ENCODE data around the gene ERMN. TPM values are rescaled to one million over a fixed set of nuclear protein-coding genes. Genes with fewer than 3 reads are reported as not detected.

Gene ERMN
- total RNA-seq, 2 donors from 2014 or later = 0.55 to 0.68 TPM

DNA sequence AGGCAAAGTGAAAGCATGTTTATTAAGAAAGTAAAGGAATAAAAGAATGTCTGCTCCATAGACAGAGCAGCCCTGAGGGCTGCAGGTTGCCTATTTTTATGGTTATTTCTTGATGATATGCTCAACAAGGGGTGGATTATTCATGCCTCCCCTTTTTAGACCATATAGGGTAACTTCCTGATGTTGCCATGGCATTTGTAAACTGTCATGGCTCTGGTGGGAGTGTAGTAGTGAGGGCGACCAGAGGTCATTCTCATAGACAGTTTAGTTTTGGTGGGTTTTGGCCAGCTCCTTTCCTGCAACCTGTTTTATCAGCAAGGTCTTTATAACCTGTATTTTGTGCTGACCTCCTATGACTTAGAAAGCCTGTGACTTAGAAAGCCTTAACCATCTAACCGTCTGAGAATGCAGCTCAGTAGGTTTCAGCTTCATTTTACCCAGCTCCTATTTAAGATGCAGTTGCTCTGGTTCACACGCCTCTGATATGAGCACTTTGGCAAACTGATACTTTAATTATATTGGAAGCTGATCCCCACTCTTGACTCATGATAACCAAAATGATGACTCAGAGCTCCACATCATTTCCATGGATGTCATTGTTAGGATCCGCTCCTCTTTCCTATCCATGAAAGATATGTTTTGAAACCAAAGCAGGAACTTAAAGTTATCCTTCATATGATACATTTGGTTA, 14.5 kb upstream of the ERMN start:
- H3K27ac Mint-ChIP-seq = no peak overlapping the region
- H3K4me1 Mint-ChIP-seq = no peaks in the 10 kb centered on the region
- no peaks in the 10 kb centered on the region for H3K27me3 Mint-ChIP-seq (ENCODE audit: insufficient read depth)
- Histone ChIP-seq H3K9me3 (ENCODE audit: control insufficient read depth, low read length) (peaks cover 41% of the 10 kb centered on the region), H3K27ac (ENCODE audit: low read depth, low read length) (no peak overlapping the region), H3K4me3 (ENCODE audit: low read length) (no peak overlapping the region), H3K9ac (ENCODE audit: extremely low read depth, low read length, poor library complexity, severe bottlenecking) (no peak overlapping the region), H3K4me1 (ENCODE audit: control insufficient read depth, insufficient read depth, low read length) (no peaks in the 10 kb centered on the region), H3K36me3 (ENCODE audit: control insufficient read depth, insufficient read depth, low read length) (no peaks in the 10 kb centered on the region), H3K27me3 (ENCODE audit: control insufficient read depth, insufficient read depth, low read length, poor library complexity, severe bottlenecking) (no peaks in the 10 kb centered on the region)
- peaks cover 43% of the 10 kb centered on the region for H3K9me3 Mint-ChIP-seq
- no peak for DNase-seq
- WGBS, 2 experiments (ENCODE audit: insufficient coverage in 1 of 2, insufficient read length in 1 of 2) = 87 to 96% methylated on average over 2 to 4 of the region's 4 CpGs
- peaks cover 24% of the 10 kb centered on the region for H3K36me3 Mint-ChIP-seq (ENCODE audit: low read depth)
- H3K4me3 Mint-ChIP-seq = no peak overlapping the region
- TF ChIP-seq, protein P1, sequence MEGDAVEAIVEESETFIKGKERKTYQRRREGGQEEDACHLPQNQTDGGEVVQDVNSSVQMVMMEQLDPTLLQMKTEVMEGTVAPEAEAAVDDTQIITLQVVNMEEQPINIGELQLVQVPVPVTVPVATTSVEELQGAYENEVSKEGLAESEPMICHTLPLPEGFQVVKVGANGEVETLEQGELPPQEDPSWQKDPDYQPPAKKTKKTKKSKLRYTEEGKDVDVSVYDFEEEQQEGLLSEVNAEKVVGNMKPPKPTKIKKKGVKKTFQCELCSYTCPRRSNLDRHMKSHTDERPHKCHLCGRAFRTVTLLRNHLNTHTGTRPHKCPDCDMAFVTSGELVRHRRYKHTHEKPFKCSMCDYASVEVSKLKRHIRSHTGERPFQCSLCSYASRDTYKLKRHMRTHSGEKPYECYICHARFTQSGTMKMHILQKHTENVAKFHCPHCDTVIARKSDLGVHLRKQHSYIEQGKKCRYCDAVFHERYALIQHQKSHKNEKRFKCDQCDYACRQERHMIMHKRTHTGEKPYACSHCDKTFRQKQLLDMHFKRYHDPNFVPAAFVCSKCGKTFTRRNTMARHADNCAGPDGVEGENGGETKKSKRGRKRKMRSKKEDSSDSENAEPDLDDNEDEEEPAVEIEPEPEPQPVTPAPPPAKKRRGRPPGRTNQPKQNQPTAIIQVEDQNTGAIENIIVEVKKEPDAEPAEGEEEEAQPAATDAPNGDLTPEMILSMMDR (conservative IDR thresholded peaks at IDR 0.05) = no peak

- Mint-ChIP-seq H3K4me3 (no peak overlapping the region), H3K4me1 (no peaks in the 10 kb centered on the region), H3K36me3 (ENCODE audit: low read depth) (peaks cover 21% of the 10 kb centered on the region), H3K27me3 (ENCODE audit: insufficient read depth) (no peaks in the 10 kb centered on the region), H3K27ac (no peak overlapping the region), H3K9me3 (peaks cover 22% of the 10 kb centered on the region)
- H3K9ac ChIP-seq (ENCODE audit: extremely low read depth, low read length, poor library complexity, severe bottlenecking) = no peak overlapping the region
- DNase-seq = no peak
- H3K36me3 ChIP-seq (ENCODE audit: control insufficient read depth, insufficient read depth, low read length) = no peaks in the 10 kb centered on the region
- peaks cover 20% of the 10 kb centered on the region for H3K9me3 ChIP-seq (ENCODE audit: control insufficient read depth, low read length)
- TF ChIP-seq, protein P1 (conservative IDR thresholded peaks at IDR 0.05) = no peak
- H3K4me3 ChIP-seq (ENCODE audit: low read length) = no peak overlapping the region
- no peak overlapping the region for H3K27ac ChIP-seq (ENCODE audit: low read depth, low read length)
- H3K4me1 ChIP-seq (ENCODE audit: control insufficient read depth, insufficient read depth, low read length) = no peaks in the 10 kb centered on the region
- 85 to 87% methylated on average over 3 of the region's 3 CpGs for WGBS, 2 experiments (ENCODE audit: insufficient coverage in 1 of 2, insufficient read length in 1 of 2)
- H3K27me3 ChIP-seq (ENCODE audit: control insufficient read depth, insufficient read depth, low read length, poor library complexity, severe bottlenecking) = no peaks in the 10 kb centered on the region
Observed at GRCh38 chr2:157337978-157338377, 12.4 kb upstream of the ERMN start.

DNA sequence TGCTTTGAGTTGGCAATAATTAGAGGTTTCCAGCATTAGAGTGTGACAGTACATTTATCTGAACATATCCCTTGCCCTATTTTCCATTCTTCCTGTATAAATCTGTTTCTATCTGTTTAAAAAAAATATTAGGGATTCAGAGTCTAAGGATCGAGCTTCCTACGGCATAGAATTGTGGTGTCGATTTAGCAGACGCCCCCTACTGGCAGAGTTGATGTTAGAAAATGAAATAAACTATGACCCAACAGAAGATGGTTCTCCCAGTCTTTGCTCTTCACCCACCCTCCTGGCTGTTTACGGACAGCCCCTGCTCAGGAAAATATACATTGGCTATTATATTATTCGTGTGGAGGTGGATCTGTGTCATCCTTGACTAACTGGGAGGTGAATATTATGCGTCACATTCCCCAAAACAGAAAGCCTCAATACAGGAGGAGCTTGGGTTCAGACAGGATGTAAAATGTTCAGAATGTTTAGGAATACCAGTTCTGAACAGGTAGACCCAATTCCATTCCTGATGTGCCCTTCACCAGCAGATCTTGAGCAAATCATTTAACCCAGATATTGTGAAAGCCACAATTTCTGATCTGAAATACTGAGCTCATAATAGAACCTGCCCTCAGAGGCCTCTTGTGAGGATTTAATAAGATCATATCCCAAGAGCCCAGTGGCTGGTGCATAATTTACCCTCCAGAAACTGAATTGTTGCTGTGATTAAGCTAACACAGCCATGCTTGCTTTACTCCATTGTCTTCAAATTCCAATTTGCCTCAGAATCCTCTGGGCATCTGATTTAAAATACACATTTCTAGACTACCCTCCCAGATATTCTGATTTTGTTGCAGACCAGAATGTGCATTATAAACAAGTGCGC, 10.8 kb upstream of the ERMN start:
- Mint-ChIP-seq H3K4me1 (no peaks in the 10 kb centered on the region), H3K9me3 (peaks cover 6% of the 10 kb centered on the region), H3K27me3 (ENCODE audit: insufficient read depth) (no peaks in the 10 kb centered on the region), H3K27ac (no peak overlapping the region), H3K36me3 (ENCODE audit: low read depth) (peaks cover 5% of the 10 kb centered on the region), H3K4me3 (no peak overlapping the region)
- DNase-seq = peak; percentile 69
- TF ChIP-seq, protein P1 (conservative IDR thresholded peaks at IDR 0.05) = peak; percentile 86
- H3K9ac ChIP-seq (ENCODE audit: extremely low read depth, low read length, poor library complexity, severe bottlenecking) = no peak overlapping the region
- peaks cover 4% of the 10 kb centered on the region for H3K9me3 ChIP-seq (ENCODE audit: control insufficient read depth, low read length)
- H3K36me3 ChIP-seq (ENCODE audit: control insufficient read depth, insufficient read depth, low read length) = no peaks in the 10 kb centered on the region
- no peaks in the 10 kb centered on the region for H3K4me1 ChIP-seq (ENCODE audit: control insufficient read depth, insufficient read depth, low read length)
- WGBS, 2 experiments (ENCODE audit: insufficient coverage in 1 of 2, insufficient read length in 1 of 2) = 58 to 90% methylated on average over 1 to 8 of the region's 8 CpGs
- no peaks in the 10 kb centered on the region for H3K27me3 ChIP-seq (ENCODE audit: control insufficient read depth, insufficient read depth, low read length, poor library complexity, severe bottlenecking)
- H3K27ac ChIP-seq (ENCODE audit: low read depth, low read length) = no peak overlapping the region
- no peak overlapping the region for H3K4me3 ChIP-seq (ENCODE audit: low read length)
